ENCODE results near the gene BRF1. TPM values are rescaled to one million over a fixed set of nuclear protein-coding genes. Genes with fewer than 3 reads are reported as not detected.
"Not testable (repeated sequence)": the region's sequence is repeated elsewhere in the genome, so short reads cannot be mapped to it uniquely, and the experiment has no call there.

Gene BRF1, protein sequence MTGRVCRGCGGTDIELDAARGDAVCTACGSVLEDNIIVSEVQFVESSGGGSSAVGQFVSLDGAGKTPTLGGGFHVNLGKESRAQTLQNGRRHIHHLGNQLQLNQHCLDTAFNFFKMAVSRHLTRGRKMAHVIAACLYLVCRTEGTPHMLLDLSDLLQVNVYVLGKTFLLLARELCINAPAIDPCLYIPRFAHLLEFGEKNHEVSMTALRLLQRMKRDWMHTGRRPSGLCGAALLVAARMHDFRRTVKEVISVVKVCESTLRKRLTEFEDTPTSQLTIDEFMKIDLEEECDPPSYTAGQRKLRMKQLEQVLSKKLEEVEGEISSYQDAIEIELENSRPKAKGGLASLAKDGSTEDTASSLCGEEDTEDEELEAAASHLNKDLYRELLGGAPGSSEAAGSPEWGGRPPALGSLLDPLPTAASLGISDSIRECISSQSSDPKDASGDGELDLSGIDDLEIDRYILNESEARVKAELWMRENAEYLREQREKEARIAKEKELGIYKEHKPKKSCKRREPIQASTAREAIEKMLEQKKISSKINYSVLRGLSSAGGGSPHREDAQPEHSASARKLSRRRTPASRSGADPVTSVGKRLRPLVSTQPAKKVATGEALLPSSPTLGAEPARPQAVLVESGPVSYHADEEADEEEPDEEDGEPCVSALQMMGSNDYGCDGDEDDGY
- total RNA-seq, result 59.8 TPM

DNA sequence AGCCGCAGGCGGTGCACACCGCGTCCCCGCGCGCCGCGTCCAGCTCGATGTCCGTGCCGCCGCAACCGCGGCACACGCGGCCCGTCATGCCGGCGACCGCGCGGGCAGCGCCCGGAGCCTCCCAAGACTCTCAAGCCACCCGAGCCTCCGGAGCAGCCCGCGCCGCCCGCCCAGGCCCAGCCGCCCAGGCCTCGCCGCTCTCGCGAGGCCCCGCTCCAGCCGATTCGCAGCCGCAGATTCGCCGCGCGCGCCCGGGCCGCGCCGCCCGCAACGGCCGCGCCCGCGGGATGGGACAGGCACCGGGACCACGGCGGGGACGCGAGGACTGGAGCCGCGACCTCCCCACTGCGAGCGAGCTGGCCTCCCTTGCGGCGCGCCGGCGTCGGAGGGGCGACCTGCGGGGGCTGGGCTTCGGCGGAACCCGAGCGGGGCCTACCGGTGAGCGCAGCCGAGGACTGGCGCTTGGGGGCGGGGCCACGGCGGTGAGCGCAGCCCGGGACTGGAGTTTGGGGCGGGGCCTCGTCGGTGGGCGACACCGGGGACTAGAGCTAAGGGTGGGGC lies at the start of gene BRF1:
Gene BRF1 (minus strand): TSS at position 460 of the 561 bp plus-strand sequence. CDS start 372 bp downstream, at position 88.
- DNase-seq, result peak; percentile 98

DNA sequence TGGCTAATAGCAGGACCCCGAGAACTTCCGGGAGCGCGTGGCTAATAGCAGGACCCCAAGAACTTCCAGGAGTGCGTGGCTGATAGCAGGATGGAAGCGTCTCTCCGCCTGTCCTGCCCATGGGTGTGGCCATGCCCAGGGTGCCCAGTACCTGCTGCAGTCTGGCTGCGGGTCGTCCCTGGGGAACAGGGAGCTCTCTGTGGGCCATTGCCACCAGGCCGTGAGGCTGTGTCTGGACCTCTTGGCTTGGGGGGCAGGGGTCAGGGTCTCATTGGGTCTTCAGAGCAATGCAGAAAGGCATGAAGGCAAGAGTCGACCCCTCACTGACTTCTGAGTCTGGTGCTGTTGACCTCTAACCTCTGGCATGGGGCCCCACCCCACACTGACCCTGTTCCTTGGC lies 49.2 kb upstream of the BRF1 start:
- DNase-seq, result no peak

DNA sequence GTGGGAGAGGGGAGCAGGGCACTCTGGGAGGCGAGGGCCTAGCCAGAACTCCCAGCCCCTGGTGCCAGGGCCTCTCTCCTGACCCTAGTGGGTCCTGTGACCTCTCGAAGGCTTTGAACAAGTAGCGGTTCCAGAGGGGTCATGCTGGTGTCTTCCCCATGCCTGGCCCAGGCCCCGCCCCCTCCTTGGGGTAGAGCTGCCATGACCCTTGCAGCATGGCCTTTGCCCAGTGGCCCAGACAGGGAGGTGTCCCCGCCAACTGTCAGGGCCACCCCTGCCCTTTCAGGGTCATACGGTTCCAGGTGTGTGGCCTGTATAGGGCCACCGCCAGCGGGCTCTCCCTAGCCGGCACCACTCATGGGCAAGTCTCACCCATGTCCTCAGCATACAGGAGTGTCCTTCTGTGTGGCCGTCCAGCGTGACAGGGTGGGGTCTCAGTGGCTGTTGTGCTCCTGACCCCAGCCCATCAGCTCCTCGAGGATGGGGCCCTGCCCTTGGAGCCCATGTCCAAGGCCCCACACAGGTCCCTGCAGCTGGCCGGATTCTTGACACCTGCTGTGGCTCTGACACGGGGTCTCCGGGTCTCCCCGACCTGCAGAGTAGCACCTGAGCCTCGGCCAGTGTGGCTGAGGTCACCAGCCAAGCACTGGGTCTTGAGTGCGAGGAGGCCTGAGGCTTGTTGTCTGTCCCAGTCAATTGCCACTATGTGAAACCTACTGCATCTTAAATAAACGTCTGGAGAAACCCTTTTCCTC lies 48.3 kb upstream of the BRF1 start:
- DNase-seq, result no peak

DNA sequence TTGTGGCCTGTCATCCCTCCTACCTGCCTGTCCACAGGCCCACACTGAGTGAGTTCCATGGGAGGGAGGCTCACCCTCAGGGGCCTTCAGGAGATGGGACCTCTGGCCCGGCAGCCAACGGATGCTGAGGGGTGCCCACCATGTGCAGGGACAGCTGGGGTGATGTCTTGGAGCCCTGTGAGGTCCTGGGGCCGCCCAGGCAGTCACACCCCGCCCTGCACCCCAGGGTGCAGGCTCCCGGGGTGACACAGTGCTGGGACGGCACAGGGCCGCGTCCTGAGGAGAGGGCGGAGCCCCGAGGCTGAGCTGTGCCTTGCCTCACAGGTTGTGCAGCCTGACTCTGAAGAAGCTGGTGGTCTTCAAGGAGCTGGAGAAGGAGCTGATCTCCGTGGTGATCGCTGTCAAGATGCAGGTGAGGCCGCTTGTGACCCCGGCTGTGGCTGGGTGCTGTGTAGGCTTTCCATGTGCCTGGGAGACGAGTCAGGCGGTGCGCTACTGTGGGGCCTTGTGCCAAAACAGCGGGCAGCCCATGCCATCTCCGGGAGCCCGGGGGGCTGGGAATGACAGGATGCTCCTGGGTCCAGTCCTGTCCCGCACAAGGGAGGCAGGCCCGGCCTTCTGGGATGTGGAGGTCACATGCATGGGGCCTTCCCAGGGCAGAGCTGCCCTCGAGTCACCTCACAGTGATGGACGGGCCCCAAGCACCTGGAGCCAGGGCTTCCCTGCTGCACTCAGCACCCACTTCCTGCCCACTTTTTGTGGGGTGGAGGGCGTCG lies 47.6 kb upstream of the BRF1 start:
- DNase-seq, result no peak

DNA sequence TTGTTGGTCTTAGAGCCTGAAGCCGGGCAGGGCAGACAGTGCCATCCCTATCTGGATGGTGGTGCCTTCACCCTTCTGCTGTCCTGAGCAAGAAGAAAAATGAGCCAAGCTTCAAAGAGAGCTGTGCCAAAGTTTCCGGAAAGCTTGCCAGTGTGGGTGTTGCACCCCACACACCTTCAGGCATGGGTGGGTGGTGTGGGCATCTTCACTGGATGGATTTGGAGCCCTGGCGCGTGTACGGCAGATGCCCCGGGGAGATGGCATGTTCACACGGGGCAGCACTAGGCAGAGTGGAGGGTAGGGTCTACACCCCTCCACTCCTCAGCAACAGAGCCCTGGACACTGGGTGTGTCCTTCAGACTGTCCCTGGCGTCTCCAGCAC lies 46.8 kb upstream of the BRF1 start:
- no peak for DNase-seq

DNA sequence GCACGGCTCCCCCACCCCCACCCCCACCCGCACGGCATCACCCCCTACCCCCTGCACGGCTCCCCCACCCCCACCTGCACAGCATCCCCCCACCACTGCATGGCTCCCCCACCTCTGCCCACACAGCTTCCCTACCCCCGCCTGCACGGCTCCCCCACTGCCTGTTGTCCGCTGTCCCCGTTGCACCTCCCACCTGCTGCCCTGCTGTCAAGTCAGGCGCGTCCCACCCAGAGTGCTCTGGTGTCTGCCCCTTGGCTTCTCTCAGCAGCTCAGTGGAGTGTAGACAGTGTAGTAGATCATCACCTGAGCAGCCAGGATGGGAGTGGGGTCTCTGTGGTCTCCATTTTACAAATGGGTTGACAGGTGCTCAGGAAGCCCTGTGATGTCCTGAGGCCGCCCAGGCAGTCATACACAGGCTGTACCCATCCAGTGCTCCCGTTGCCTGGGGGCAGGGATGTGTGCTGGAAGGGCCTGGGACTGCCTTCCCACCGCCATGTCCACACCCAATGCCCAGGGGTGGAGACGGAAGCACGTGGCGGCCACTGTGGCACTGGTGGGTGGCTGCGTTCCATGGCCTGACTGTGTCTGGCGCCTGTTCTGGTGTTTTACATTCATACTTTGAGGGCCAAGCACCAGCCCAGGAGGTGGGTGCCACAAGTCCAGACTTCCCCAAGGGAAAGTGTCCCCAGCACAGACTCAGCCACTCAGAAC lies 46.2 kb upstream of the BRF1 start:
- DNase-seq, result no peak

DNA sequence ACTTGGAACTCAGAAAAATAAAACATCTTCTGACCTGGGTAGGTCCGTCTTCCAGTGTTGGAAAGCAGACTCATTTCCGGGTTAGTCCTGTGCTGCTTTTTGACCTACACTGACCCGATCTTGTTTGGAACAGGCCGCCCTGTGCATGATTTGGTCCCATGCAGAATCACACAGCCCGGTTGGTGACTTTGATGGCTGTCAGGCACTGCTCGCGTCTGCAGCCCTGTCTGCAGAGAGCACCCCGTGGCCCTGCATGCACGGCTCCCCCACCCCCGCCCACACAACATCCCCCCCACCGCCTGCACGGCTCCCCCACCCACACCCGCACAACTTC lies 45.4 kb upstream of the BRF1 start:
- DNase-seq, result no peak

DNA sequence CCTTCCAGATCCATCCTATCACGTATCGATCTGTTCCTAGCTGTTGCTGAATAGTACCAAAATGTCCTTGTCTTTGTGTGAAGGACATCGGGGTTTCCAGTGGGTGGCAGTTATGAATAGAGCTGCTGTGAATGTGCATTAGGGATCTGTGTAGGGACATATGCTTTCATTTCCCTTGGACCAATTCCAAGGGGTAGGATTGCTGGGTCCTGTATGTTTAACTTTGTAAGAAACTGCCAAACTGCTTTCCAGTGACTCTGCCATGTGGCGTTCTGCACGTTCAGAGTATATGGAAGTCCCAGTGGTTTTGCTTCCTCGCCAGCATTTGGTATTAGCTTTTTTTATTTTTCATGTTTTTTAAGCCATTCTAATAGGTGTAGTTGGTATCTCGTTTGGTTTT lies 42.4 kb upstream of the BRF1 start:
- DNase-seq, result peak; percentile 83

DNA sequence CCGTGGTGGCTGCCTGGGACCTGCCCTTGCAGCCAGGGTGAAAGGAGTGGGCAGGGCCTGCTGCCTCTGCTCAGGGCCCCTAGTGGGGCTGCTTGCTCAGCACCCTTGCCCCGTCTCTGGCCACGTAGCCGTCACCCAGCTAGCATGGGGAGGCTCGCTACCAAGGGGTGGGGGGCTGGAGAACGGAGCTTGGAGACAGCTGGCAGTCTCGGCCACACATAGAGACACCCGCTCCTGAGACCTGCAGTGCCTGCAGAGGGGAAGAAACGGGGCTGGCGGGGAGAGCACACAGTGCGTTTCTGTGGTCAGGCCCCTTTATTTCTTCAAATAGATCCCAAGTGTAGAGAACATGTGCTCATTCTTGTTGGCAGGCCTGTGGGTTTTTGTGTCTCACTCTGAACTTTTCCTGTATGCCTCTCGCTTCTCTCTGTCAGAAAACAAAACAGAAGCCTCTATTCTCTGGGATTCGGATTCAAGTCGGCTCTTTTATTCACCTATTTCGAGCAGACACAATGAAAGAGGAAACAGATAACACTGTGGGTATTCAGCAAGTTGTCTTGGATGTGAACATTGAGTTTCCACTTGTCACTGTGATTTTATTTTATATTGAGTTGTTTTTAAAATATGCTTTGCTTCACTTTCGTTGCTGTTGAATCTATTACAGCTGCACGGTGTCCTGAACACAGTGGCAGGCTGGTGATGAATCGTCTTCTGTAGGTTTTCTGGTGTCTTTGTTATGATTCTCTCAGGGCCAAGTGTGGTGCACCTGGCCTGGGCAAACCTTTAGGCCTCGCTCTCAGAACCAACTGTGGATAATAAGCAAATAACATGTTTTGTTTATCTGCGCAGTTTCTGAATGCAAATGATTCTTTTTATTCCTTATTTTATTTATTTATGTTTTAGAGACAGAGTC lies 40.3 kb upstream of the BRF1 start:
- DNase-seq, result peak; percentile 65

DNA sequence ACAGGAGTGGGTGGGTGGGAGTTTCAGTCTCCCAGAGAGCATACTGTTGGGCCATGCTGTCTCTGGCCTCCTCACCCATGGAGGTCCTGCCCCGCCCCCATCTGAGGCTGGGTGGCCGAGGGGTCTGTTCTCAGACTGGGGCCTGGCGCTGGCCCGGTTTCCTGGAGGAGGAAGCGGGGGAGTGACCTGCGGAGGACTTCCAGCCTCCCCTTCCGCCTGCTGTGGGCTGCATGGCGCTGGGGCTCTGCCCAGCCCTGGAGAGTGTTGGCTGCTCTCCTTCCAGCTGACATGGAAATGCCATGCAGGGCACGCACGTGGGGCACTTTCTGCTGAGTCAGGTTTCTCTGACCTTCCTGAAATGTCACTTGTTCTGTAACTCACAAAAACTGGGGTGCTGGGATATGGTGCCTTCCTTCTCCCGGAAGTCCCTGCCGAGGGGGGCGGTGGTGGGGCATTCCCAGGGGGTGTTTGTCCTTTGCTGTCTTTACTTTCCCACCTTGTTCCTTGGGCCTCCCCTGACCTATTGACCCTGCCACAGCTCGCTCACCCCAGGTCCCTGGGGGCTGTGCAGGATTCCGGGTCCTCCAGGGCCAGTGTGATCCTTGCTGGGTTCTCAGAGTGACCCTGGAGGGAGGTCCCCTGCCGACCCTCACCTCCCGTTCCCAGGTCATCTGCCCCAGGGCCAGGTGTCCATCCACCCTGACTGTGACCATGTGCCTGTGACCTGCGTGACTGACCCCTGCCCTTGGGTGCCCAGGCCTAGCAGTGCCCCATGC lies 37.4 kb upstream of the BRF1 start:
- DNase-seq, result peak; percentile 53

DNA sequence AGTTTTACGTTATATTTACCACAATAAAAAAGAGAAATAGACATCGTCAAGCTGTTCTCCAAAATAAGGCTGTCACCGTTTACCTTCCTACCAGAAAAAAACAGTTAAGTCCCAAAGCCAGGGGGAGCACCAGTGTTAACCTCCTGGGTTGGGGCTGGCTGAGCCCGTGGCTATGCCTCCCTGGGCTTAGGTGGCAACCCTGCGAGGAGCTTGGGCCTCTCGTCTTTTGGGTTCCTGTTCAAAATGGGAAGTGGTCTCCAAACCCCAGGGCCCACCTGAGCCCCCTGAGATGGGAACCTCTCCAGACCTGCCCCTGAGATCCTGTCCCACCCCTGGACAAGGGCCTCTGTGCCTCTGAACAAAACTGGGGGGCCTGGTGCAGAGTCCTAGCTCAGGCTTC lies 36.6 kb upstream of the BRF1 start:
- DNase-seq, result no peak

DNA sequence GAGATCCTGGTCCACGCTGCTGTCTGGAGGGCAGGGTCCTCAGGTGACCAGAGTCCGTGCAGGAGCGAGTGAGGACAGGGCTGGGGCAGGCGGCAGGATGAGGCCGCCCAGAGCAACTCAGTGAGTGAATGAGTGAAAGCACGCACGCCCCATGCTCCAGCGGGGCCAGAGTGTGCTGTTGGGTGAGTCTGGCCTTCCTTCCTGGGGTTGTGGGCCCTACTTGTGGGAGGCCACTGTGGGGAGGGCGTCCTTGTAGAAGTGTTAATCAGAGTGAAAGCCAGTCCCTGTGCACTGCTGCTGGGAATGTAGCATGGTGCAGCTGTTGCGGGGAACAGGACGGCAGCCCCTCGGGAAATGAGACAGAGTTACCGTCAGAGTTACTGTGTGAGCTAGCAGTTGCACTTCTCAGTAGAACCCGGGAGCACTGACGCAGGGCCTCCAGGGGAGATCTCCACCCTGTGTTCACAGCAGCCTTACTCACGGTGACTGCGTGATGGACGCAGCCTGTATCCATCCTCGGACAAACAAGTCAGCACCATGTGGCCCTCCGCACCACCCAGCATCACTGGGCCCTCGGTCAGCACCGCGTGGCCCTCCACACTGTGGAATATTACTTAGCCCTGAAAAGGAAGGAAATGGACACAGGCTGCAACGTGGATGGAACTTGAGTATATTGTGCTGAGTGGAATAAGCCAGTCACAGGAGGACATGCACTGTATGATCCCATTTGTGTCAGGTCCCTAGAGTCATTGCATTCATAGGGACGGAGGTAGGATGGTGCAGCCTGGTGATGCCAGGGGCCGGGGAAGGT lies 35.9 kb upstream of the BRF1 start:
- DNase-seq, result peak; percentile 73

DNA sequence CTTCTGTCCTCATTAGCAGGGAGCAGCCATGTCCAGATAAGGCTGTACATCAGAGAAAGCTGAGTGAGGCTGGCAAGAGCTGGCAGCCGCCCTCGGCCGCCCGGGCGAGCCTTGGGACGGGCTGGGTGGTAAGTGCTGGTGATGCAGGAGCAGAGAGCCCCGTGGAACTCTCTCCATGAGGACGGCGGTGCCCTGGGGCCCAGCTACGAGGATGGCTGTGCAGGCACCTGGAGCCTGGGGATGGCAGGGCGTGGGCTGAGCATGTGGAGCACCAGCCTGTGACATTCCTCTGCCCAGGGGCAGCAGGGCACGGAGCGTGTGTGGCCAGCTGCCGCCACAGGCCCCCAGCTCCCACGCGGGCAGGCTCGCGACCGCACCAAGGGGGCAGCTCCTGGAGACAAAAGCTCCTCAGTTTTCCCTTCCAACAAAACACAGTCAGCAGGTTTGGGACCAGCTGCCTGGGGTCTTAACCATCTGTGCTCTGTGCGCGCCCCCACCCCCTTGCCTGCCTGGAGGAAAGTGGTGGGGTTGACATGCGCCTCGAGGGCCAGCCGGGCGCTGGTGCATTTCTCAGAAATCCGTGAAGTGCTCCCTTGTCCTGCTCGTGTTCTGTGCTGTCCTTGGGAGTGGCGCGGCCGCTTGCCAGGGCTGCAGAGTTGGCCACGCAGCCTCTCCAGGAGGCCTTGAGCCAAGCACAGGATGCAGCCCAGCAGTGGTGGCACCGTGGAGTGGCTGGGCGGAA lies 35.1 kb upstream of the BRF1 start:
- DNase-seq, result peak; percentile 81

DNA sequence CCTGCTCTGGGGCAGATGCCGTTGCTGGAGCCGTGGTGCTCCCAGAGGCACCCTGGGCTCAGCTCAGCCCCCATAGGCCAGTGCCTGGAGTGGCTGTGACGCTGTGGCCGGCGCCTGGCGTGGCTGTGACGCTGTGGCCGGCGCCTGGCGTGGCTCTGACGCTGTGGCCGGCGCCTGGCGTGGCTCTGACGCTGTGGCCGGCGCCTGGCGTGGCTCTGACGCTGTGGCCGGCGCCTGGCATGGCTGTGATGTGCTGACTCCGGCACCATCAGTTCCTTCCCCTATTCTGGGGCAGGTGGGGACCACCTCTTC lies 34.4 kb upstream of the BRF1 start:
- DNase-seq, result not testable (repeated sequence)

DNA sequence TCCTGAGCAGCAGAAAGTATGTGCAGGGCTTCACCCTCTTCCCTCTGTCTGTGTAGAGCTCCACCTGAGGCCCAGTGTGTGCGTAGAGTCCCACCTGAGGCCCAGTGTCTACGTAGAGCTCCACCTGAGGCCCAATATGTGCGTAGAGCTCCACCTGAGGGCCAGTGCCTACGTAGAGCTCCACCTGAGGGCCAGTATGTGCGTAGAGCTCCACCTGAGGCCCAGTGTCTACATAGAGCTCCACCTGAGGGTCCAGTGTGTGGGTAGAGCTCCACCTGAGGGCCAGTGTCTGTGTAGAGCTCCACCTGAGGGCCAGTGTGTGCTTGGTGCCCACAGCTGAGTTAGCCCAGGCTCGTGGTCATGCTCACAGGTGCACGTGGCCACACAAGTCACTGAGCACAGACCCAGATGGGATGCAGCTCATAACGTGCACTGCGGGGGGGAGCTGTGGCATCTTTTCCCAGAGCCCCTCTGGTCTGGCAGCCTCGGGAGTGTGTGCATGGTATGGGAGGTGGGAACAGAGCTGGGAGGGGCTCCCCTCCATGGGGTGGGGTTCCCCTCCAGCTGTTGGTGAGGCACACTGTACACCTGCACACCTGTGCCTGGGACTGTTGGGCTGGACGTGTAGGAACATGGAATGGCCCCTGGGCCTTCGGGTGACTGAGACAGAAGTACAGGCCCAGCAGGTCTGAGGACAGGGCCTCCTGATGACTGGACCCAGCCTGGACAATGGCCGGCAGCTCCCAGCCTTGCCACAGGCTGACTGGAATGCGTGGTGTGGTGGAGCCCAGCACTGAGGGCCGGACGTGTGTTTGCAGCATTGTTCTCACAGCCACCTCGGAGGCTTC lies 33.8 kb upstream of the BRF1 start:
- no peak for DNase-seq

DNA sequence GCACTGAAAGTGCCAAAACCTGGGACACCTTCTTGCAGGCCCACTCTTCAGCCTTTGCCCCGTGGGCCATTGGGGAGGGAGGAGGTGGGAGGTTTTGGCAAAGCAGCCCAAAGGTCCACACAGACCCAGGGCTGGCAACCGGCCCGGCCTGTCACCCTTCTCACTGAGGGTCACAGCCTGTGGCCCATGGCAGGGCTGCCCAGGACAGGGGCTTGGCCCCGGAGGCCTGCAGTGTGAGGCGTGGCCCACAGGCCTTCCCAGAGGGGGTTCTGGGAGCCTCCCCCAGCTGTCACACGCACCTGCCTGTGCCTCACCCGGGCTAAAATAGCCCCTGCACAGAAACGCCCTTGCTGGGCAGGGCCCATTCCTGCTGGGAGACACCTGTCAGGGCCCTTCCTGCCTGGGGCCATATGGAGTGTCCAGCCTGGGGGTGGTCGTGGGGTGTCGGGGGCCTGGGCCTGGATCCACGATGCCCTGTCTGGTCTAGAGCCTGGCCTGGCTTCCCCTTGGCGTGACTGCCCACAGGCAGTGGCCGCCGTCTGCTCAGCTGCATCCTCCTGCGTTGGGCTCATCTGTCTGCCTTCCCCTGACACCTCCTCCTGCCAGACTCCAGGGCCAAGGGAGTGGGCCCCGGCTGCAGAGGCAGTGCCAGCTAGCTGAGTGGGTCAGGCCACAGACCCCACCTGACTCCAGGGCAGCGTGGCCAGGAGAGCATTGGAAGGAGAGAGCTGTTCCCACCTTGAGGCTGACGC lies 33.0 kb upstream of the BRF1 start:
- peak; percentile 66 for DNase-seq

Measured in tongue (tissue), 2 donors.